ENCODE measurements around the gene DYRK1A. TPM values are rescaled to one million over a fixed set of nuclear protein-coding genes. Genes with fewer than 3 reads are reported as not detected.

Gene DYRK1A
- total and polyA plus RNA-seq, 2 experiments from 2014 or later: 4.2 to 61.7 TPM

DNA sequence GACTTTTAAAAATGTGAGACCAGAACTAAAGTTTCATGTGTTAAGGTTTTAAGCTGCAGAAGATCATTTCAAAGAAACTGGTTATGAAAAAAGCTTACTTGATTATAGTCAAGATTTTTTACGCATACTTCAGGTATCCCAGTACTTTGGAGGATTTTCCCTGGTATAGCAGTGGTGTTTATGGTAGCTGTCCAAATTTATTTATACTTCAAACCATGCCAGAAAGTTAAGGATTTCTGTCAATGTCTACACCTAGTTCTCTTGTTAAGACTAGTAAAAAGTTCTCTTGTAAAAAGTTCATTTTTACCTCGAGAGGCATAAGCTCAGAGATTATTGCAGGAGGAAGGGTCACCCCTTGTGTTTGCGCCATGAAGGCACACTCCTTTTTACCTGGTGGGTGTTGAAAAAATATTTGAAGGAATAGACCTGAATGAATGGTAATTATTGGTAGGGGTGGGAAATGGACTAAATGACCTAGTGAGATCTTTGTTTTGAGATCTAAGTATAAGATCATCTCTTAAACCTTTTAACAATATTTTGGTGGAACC is 2.8 kb downstream of the DYRK1A start:
- H3K27me3 ChIP-seq: no peaks in the 10 kb centered on the region
- peak overlapping the region; percentile 78 for H3K4me3 ChIP-seq
- peak overlapping the region; percentile 48 for H3K27ac ChIP-seq
- H3K9me3 ChIP-seq (ENCODE audit: low read depth): no peaks in the 10 kb centered on the region
- no peak for TF ChIP-seq CTCF (IDR thresholded peaks at IDR 0.05; ENCODE audit: low read depth, low read length)
- H3K4me1 ChIP-seq (ENCODE audit: low read depth): peaks cover 24% of the 10 kb centered on the region
- DNase-seq (ENCODE audit: low read depth in 1 of 2, low spot score in 1 of 2): no peak
- peaks cover 7% of the 10 kb centered on the region for H3K36me3 ChIP-seq

DNA sequence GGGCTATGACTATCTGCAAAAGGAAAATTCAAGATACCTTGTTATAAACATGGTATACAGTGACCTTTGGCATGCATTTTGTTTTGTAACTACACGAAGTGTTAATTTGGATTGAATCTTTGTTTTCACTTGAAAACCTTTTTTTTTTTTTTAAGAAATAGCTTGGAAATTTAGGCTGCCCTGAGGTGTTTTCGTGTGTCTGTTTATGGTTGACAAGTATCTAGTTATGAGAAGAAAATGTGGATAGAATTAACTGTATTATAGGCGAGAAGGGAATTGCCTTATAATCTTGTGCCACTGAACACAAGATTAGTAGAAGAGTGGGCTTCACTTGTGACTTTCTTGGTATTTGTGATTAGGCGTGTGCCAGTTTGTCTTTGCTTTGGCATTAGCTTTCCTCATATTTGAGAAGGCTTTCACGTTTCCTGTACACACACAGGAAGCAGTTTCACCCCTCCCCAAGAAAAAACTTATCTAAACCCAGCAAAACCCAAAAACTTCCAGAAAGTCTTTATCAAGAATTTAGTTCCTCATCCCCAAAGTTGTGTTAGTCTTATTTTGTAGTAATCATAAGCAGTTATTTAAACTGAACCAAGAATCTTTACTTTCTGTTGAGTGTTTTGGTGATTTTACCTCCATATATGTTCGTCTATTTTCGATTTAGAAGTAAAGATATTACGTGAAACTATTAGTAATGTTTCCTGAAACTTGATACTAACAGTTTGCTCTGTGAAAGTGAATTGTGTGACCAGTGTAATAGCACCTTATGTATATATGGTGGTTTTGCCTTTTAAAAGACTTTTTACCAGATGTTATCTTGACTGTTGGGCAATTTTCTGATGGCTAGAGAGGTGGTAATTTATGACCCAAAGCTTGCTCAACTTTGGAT is 3.8 kb downstream of the DYRK1A start:
- peak in 1 of 2 donors; percentile 61 for DNase-seq (ENCODE audit: low read depth in 1 of 2, low spot score in 1 of 2)
- no peaks in the 10 kb centered on the region for H3K27me3 ChIP-seq
- H3K4me1 ChIP-seq (ENCODE audit: low read depth): peaks cover 19% of the 10 kb centered on the region
- H3K36me3 ChIP-seq: peaks cover 7% of the 10 kb centered on the region
- H3K27ac ChIP-seq: peak overlapping the region; percentile 48
- H3K4me3 ChIP-seq: peak overlapping the region; percentile 78
- no peaks in the 10 kb centered on the region for H3K9me3 ChIP-seq (ENCODE audit: low read depth)
- no peak for TF ChIP-seq CTCF (IDR thresholded peaks at IDR 0.05; ENCODE audit: low read depth, low read length)

DNA sequence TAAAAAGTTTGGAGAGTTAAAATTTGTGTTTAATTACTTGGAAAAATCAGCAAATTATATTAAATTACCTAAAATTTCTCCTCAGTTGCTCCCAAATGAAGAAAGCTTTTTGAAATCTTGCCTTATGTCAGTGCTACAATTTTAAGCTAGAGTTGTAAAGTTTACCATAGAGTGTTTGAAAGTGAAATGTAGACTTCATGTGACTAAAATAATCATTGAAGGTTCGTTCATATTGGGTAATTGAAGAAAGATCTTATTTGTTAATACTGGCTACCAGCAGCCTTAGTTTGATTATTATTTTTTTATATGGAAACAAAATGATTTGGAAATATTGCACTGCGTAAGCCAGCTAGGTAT is 4.4 kb downstream of the DYRK1A start:
- peak overlapping the region; percentile 48 for H3K27ac ChIP-seq
- H3K4me1 ChIP-seq (ENCODE audit: low read depth): peaks cover 23% of the 10 kb centered on the region
- no peak for DNase-seq (ENCODE audit: low read depth in 1 of 2, low spot score in 1 of 2)
- no peak for TF ChIP-seq CTCF (IDR thresholded peaks at IDR 0.05; ENCODE audit: low read depth, low read length)
- H3K4me3 ChIP-seq: no peak overlapping the region
- H3K27me3 ChIP-seq: no peaks in the 10 kb centered on the region
- H3K36me3 ChIP-seq: peaks cover 7% of the 10 kb centered on the region
- no peaks in the 10 kb centered on the region for H3K9me3 ChIP-seq (ENCODE audit: low read depth)

GRCh38 chr21:37372127-37372731 is 5.7 kb downstream of the DYRK1A start:
- H3K4me1 ChIP-seq (ENCODE audit: low read depth): peaks cover 25% of the 10 kb centered on the region
- no peak overlapping the region for H3K27ac ChIP-seq
- H3K36me3 ChIP-seq: peaks cover 1% of the 10 kb centered on the region
- no peak overlapping the region for H3K4me3 ChIP-seq
- no peak for TF ChIP-seq CTCF (IDR thresholded peaks at IDR 0.05; ENCODE audit: low read depth, low read length)
- H3K9me3 ChIP-seq (ENCODE audit: low read depth): no peaks in the 10 kb centered on the region
- H3K27me3 ChIP-seq: no peaks in the 10 kb centered on the region
- no peak for DNase-seq (ENCODE audit: low read depth in 1 of 2, low spot score in 1 of 2)

DNA sequence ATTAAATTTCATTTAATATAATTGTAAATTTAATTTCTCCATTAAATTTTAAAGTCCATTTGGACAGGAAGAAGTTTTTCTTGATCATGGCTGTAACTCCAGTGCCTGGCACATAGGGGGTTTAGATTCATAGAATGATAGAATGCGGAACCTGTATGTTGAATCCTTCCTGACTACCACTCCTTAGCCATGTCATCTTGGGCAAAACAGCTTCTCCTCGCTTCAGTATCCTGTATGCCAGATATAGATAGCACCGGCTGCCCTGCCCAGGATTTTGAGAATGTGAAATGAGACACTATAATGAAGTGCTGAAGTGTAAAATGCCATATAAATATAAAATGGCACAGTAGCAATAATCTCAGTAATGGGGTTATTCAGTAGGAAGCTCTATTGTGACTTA is 6.4 kb downstream of the DYRK1A start:
- Histone ChIP-seq H3K4me1 (ENCODE audit: low read depth) (peaks cover 25% of the 10 kb centered on the region), H3K27ac (peak overlapping the region; percentile 58), H3K9me3 (ENCODE audit: low read depth) (no peaks in the 10 kb centered on the region), H3K4me3 (no peak overlapping the region), H3K36me3 (no peaks in the 10 kb centered on the region), H3K27me3 (no peaks in the 10 kb centered on the region)
- no peak for TF ChIP-seq CTCF (IDR thresholded peaks at IDR 0.05; ENCODE audit: low read depth, low read length)
- DNase-seq (ENCODE audit: low read depth in 1 of 2, low spot score in 1 of 2): no peak

Data from cardiac muscle cell (in vitro differentiated cells and primary cell).